Endothelial cell of umbilical vein (primary cell): ENCODE measurements around the gene SHOC2.
A peak's percentile ranks its signal among the peaks of the same experiment; 100 is the strongest.

Experiments
- EZH2 ChIP-seq: IDR thresholded peaks from 2 replicates; pipeline ENCODE4 v1.6.1; 2012; ENCODE audit warnings: borderline replicate concordance, low read depth, mild to moderate bottlenecking, moderate library complexity, low read length, inconsistent platforms; ENCODE audit not compliant: severe bottlenecking
- GATA2 ChIP-seq: IDR thresholded peaks from 2 replicates; pipeline ENCODE4 v1.7.0; 2011; ENCODE audit warnings: low read depth, mild to moderate bottlenecking, moderate library complexity, mixed read lengths, low read length; ENCODE audit not compliant: insufficient read length, insufficient read depth
- JUN ChIP-seq: IDR thresholded peaks from 2 replicates; pipeline ENCODE4 v1.6.1; 2011; ENCODE audit warnings: borderline replicate concordance, low read depth; ENCODE audit not compliant: insufficient read length, insufficient read depth
- POLR2A ChIP-seq: IDR thresholded peaks from 2 replicates; pipeline ENCODE4 v1.6.1; 2012; ENCODE audit warnings: low read depth, mild to moderate bottlenecking, control low read depth, low read length
- POLR2AphosphoS5 ChIP-seq: IDR thresholded peaks from 2 replicates; pipeline ENCODE4 v1.6.1; 2012; ENCODE audit warnings: low read depth, mild to moderate bottlenecking, control low read depth, low read length, moderate library complexity; ENCODE audit not compliant: insufficient read depth
- TF ChIP-seq, protein P1 (sequence below), 2 donors: IDR thresholded peaks; 1 replicate in 1 of 2; 2 replicates in 1 of 2; pipeline ENCODE4 v1.5.1; 2011; ENCODE audit warnings: low read length in 2 of 2, mild to moderate bottlenecking in 2 of 2, moderate library complexity in 2 of 2, control low read depth in 1 of 2, inconsistent platforms in 1 of 2, low read depth in 1 of 2; ENCODE audit not compliant: insufficient read depth in 1 of 2; ENCODE audit errors: extremely low read depth in 1 of 2
- TF ChIP-seq, protein P2 (sequence below): IDR thresholded peaks from 2 replicates; pipeline ENCODE4 v1.6.1; 2011; ENCODE audit not compliant: insufficient read depth, insufficient read length

DNA sequence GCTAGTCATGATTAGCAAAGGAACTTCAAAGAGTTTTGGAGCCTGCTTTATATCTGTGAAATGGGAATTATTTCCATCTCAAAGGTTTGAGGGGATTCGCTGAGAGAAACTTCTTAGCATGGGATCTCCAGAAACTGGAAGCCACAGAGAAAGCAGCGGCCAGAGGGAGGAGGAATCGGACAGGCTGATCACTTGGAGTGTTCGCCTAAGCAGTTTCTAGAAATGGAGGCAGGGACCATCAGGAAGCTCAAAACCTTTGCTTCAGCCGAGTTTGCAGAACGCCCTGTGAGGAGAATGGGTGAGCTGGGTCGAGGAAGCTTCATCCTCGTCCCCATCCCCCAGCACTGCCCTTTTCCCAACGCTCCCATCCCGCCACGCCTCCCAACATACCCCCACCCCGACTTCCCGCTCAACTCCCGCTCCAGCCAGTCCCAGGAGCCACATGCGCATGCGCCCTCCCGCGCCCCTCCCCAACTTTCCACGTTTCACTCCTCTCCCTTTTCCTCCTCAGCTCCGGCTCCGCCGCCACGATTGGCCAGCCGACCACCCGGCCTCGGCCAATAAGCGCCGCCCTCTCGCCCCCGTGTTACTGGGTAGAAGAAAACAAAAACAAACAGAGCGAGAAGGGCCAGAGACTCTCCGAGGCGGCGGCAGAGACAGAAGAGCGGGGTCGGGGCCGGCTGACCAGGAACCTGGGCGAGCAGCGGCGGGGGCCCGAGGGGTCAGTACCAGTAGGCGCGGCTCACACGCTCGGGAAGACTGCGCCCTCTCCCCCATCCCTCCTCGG lies 47.9 kb upstream of the SHOC2 start, which contains the start of gene PDCD4:
- TF ChIP-seq, protein P1, sequence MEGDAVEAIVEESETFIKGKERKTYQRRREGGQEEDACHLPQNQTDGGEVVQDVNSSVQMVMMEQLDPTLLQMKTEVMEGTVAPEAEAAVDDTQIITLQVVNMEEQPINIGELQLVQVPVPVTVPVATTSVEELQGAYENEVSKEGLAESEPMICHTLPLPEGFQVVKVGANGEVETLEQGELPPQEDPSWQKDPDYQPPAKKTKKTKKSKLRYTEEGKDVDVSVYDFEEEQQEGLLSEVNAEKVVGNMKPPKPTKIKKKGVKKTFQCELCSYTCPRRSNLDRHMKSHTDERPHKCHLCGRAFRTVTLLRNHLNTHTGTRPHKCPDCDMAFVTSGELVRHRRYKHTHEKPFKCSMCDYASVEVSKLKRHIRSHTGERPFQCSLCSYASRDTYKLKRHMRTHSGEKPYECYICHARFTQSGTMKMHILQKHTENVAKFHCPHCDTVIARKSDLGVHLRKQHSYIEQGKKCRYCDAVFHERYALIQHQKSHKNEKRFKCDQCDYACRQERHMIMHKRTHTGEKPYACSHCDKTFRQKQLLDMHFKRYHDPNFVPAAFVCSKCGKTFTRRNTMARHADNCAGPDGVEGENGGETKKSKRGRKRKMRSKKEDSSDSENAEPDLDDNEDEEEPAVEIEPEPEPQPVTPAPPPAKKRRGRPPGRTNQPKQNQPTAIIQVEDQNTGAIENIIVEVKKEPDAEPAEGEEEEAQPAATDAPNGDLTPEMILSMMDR (IDR thresholded peaks at IDR 0.05; ENCODE audit: extremely low read depth in 1 of 2, insufficient read depth in 1 of 2, low read depth in 1 of 2, low read length in 2 of 2), result no peak
- no peak for TF ChIP-seq EZH2
- TF ChIP-seq POLR2AphosphoS5, result peak; percentile 62
- TF ChIP-seq, protein P2, sequence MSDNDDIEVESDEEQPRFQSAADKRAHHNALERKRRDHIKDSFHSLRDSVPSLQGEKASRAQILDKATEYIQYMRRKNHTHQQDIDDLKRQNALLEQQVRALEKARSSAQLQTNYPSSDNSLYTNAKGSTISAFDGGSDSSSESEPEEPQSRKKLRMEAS, result no peak
- peak; percentile 80 for TF ChIP-seq POLR2A
- no peak for TF ChIP-seq JUN
- no peak for TF ChIP-seq GATA2
